ENCODE measurements around the gene C12orf56. TPM values are rescaled to one million over a fixed set of nuclear protein-coding genes. Genes with fewer than 3 reads are reported as not detected.

Gene C12orf56
- total and polyA plus RNA-seq, 9 of the 15 experiments (the other 6 are each of a cell fraction or from before 2014, with no cell fraction given): 0.40 to 4.8 (median 1.2) TPM

DNA sequence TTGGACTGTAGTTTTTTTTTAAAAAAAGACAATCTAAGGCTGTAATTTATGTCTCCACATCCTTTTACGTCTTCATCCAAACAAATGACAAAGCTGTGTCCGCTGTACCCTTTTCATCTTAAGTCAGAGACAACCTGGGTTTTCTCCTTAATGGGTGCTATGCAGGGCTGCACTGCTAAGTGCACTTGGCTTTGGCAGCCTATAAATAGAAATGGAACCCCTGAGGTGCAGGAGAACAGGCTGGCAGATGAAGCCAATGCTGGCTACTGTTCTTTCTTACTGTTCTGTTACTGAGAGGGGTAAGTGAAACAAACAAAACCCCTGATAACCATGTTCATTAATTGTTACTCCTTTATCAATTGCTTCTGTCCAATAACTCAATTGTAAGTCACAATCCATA lies 121.4 kb downstream of the C12orf56 start:
- no peaks in the 10 kb centered on the region for H3K36me3 ChIP-seq (ENCODE audit: control insufficient read depth, insufficient read depth, low read length)
- H3K27ac ChIP-seq (ENCODE audit: extremely low read depth, low read depth, low read length): no peak overlapping the region
- WGBS (ENCODE audit: insufficient coverage, low coverage, missing lambda C conversion rate): 0% methylated on average over 2 of the region's 2 CpGs
- H3K79me2 ChIP-seq (ENCODE audit: control insufficient read depth, insufficient read depth, low read length): no peaks in the 10 kb centered on the region
- H2AFZ ChIP-seq (ENCODE audit: low read depth, low read length): no peak overlapping the region
- BruUV-seq (replicated peaks): no TSS peak
- no peak overlapping the region for H3K4me3 ChIP-seq
- DNase-seq (ENCODE audit: extremely low read depth in 1 of 4, low spot score in 3 of 4): no peak
- no peak for FAIRE-seq
- H3K4me2 ChIP-seq (ENCODE audit: insufficient read depth, low read length): no peak overlapping the region
- H3K9ac ChIP-seq (ENCODE audit: insufficient read depth in 1 of 2, low read depth in 2 of 2, low read length in 2 of 2): no peak overlapping the region
- in situ Hi-C loops (cut with MboI) (loop anchor here (5.0 to 25.0 kb wide), 2 partner anchors 48 to 857 kb away; no protein-coding TSS in a partner anchor), intact Hi-C loops (cut with micrococcal nuclease) (no loop called here)
- TF ChIP-seq, protein P1, sequence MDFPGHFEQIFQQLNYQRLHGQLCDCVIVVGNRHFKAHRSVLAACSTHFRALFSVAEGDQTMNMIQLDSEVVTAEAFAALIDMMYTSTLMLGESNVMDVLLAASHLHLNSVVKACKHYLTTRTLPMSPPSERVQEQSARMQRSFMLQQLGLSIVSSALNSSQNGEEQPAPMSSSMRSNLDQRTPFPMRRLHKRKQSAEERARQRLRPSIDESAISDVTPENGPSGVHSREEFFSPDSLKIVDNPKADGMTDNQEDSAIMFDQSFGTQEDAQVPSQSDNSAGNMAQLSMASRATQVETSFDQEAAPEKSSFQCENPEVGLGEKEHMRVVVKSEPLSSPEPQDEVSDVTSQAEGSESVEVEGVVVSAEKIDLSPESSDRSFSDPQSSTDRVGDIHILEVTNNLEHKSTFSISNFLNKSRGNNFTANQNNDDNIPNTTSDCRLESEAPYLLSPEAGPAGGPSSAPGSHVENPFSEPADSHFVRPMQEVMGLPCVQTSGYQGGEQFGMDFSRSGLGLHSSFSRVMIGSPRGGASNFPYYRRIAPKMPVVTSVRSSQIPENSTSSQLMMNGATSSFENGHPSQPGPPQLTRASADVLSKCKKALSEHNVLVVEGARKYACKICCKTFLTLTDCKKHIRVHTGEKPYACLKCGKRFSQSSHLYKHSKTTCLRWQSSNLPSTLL (IDR thresholded peaks at IDR 0.05): no peak
- TF ChIP-seq HLTF (IDR thresholded peaks at IDR 0.05) (no peak), ZNF184 (CRISPR knock-in tag; IDR thresholded peaks at IDR 0.05) (no peak), YY1 (IDR thresholded peaks at IDR 0.05; ENCODE audit: borderline replicate concordance in 1 of 3, control insufficient read depth in 1 of 3, extremely low read depth in 1 of 3, insufficient read depth in 3 of 3, insufficient read length in 1 of 3, insufficient replicate concordance in 2 of 3, low read depth in 1 of 3, low read length in 2 of 3) (no peak), PRPF4 (IDR thresholded peaks at IDR 0.05; ENCODE audit: insufficient read depth, low read depth, low read length, poor library complexity, severe bottlenecking) (no peak), PURB (CRISPR knock-in tag; IDR thresholded peaks at IDR 0.05; ENCODE audit: low read depth) (no peak), CEBPB (tag; IDR thresholded peaks at IDR 0.05) (no peak), ZNF551 (CRISPR knock-in tag; IDR thresholded peaks at IDR 0.05) (no peak), ZNF212 (CRISPR knock-in tag; IDR thresholded peaks at IDR 0.05) (no peak), CBX8 (IDR thresholded peaks at IDR 0.05; ENCODE audit: borderline replicate concordance, extremely low read depth, low read depth, low read length, poor library complexity, severe bottlenecking) (no peak), ZNF561 (CRISPR knock-in tag; conservative IDR thresholded peaks at IDR 0.05) (no peak)
- TF ChIP-seq, protein P2, sequence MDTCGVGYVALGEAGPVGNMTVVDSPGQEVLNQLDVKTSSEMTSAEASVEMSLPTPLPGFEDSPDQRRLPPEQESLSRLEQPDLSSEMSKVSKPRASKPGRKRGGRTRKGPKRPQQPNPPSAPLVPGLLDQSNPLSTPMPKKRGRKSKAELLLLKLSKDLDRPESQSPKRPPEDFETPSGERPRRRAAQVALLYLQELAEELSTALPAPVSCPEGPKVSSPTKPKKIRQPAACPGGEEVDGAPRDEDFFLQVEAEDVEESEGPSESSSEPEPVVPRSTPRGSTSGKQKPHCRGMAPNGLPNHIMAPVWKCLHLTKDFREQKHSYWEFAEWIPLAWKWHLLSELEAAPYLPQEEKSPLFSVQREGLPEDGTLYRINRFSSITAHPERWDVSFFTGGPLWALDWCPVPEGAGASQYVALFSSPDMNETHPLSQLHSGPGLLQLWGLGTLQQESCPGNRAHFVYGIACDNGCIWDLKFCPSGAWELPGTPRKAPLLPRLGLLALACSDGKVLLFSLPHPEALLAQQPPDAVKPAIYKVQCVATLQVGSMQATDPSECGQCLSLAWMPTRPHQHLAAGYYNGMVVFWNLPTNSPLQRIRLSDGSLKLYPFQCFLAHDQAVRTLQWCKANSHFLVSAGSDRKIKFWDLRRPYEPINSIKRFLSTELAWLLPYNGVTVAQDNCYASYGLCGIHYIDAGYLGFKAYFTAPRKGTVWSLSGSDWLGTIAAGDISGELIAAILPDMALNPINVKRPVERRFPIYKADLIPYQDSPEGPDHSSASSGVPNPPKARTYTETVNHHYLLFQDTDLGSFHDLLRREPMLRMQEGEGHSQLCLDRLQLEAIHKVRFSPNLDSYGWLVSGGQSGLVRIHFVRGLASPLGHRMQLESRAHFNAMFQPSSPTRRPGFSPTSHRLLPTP (IDR thresholded peaks at IDR 0.05; ENCODE audit: borderline replicate concordance, extremely low read depth, insufficient read length): no peak
- no peaks in the 10 kb centered on the region for H3K9me1 ChIP-seq (ENCODE audit: control insufficient read depth, insufficient read depth, low read length)
- H3K4me1 ChIP-seq (replicated peaks in 1 of 2; ENCODE audit: control insufficient read depth in 2 of 2, insufficient read depth in 2 of 2, low read length in 2 of 2): no peaks in the 10 kb centered on the region
- H4K20me1 ChIP-seq (replicated peaks; ENCODE audit: control insufficient read depth, insufficient read depth, low read length): no peaks in the 10 kb centered on the region
- CTCF ChIA-PET (ENCODE audit: low intra/inter-chr PET ratio): no interaction called here
- no peak for ATAC-seq
- no peaks in the 10 kb centered on the region for H3K9me3 ChIP-seq (replicated peaks; ENCODE audit: control insufficient read depth, insufficient read depth, low read depth, low read length)
- POLR2A ChIA-PET: interaction anchor here (0.7 kb wide), 1 partner anchor 429 kb away, joined by 3 read pairs; no protein-coding TSS in a partner anchor
- H3K27me3 ChIP-seq (ENCODE audit: control insufficient read depth in 2 of 2, insufficient read depth in 2 of 2, low read length in 2 of 2): peaks cover 11 to 38% of the 10 kb centered on the region in 2 experiments; a peak in 4 of 5 replicates

All from K562 (cell line).